Activated B cell treated with CpG ODN at 0.5 μM for 24 hours (primary cell): ENCODE measurements around the gene DUSP2. TPM values are rescaled to one million over a fixed set of nuclear protein-coding genes. Genes with fewer than 3 reads are reported as not detected.
"Not testable (repeated sequence)": the region's sequence is repeated elsewhere in the genome, so short reads cannot be mapped to it uniquely, and the experiment has no call there.

Experiments used
- ATAC-seq: fragments of 200-7000 bp; cut with Tn5 transposase; one replicate; pipeline ENCODE4 v1.10.0; 2021; ENCODE audit warnings: low read depth, mild to moderate bottlenecking, moderate library complexity
- CTCF ChIA-PET: fragments of 350-600 bp; sonication (Branson Sonifier 250); formaldehyde crosslinking; loops from one replicate; lab custom pipeline; 2021; ENCODE audit warnings: antibody characterized with exemption; lab: Charles Lee
- POLR2A ChIA-PET: fragments of 350-600 bp; sonication (Branson Sonifier 250); formaldehyde crosslinking; loops from one replicate; lab custom pipeline; 2021; ENCODE audit warnings: antibody characterized with exemption; lab: Charles Lee
- DNase-seq: peaks from one replicate; pipeline ENCODE4 v3.0.0; 2022
- H3K27ac Mint-ChIP-seq: one replicate; pipeline ENCODE4 v1.8.0; 2020; ENCODE audit warnings: mixed read lengths
- H3K27me3 Mint-ChIP-seq: one replicate; pipeline ENCODE4 v1.8.0; 2021; ENCODE audit warnings: mixed read lengths
- H3K36me3 Mint-ChIP-seq: one replicate; pipeline ENCODE4 v1.8.0; 2021; ENCODE audit warnings: low read depth, mixed read lengths
- H3K4me1 Mint-ChIP-seq: one replicate; pipeline ENCODE4 v1.8.0; 2021; ENCODE audit warnings: mixed read lengths
- H3K4me3 Mint-ChIP-seq: one replicate; pipeline ENCODE4 v1.8.0; 2020; ENCODE audit warnings: mild to moderate bottlenecking, mixed read lengths
- H3K9me3 Mint-ChIP-seq: one replicate; pipeline ENCODE4 v1.8.0; 2020; ENCODE audit warnings: mixed read lengths
- CTCF ChIP-seq: fragments of 200-600 bp; IDR thresholded peaks from one replicate; pipeline ENCODE4 v1.8.0; 2022; ENCODE audit warnings: antibody characterized with exemption, mild to moderate bottlenecking
- intact Hi-C: fragments of 100-400 bp; cut with micrococcal nuclease; formaldehyde crosslinking; loops from one replicate; pipeline ENCODE4 v1.15.1; 2024
- total RNA-seq: library from RNA; stranded (reverse); gene quantifications from 2 replicates; pipeline ENCODE4 v1.2.3, GENCODE V29; 2022

DUSP2 gene
- total RNA-seq, 1 donor from 2014 or later = 118 TPM

- ATAC-seq (no peak), DNase-seq (peak; percentile 40)
- CTCF ChIA-PET = interaction anchor here (0.9 to 11.0 kb wide), 6 partner anchors 14 to 150 kb away, joined by 3 to 511 read pairs (median 4); no protein-coding TSS in a partner anchor
- Mint-ChIP-seq H3K27ac (peak overlapping the region; percentile 91), H3K27me3 (no peaks in the 10 kb centered on the region), H3K4me1 (peaks cover 68% of the 10 kb centered on the region), H3K36me3 (peaks cover 29% of the 10 kb centered on the region), H3K9me3 (no peaks in the 10 kb centered on the region), H3K4me3 (peak overlapping the region; percentile 93)
- intact Hi-C loops = no loop called here
- TF ChIP-seq CTCF = no peak
- POLR2A ChIA-PET = interaction anchor here (0.5 to 14.1 kb wide), 5 partner anchors 16 to 119 kb away, joined by 4 to 534 read pairs (median 14); partner anchors contain the start of gene STARD7
These were observed 2.8 kb downstream of the DUSP2 start for GRCh38 chr2:96142217-96143113.

- intact Hi-C loops, DNase-seq, H3K27me3 Mint-ChIP-seq, H3K9me3 Mint-ChIP-seq, ATAC-seq: not testable (repeated sequence)
- CTCF ChIA-PET = interaction anchor here (1.9 to 11.0 kb wide), 3 partner anchors 22 to 149 kb away, joined by 4 to 511 read pairs (median 13); no protein-coding TSS in a partner anchor
- Mint-ChIP-seq H3K36me3 (peaks cover 29% of the 10 kb centered on the region), H3K27ac (peak overlapping the region; percentile 91), H3K4me3 (peak overlapping the region; percentile 93), H3K4me1 (peaks cover 59% of the 10 kb centered on the region)
- POLR2A ChIA-PET = interaction anchor here (2.6 to 14.1 kb wide), 3 partner anchors 17 to 67 kb away, joined by 13 to 534 read pairs (median 210); partner anchors contain the start of gene STARD7
These were observed 3.6 kb downstream of the DUSP2 start for GRCh38 chr2:96141624-96141967.

GRCh38 chr2:96140941-96141623, 4.2 kb downstream of the DUSP2 start:
- no peaks in the 10 kb centered on the region for H3K9me3 Mint-ChIP-seq
- no peak overlapping the region for H3K4me3 Mint-ChIP-seq
- ChIA-PET CTCF (interaction anchor here (1.2 to 11.0 kb wide), 4 partner anchors 22 to 148 kb away, joined by 3 to 511 read pairs (median 8); no protein-coding TSS in a partner anchor), POLR2A (interaction anchor here (10.1 to 14.1 kb wide), 2 partner anchors 17 to 28 kb away, joined by 210 to 534 read pairs; no protein-coding TSS in a partner anchor)
- no peak for TF ChIP-seq CTCF
- peaks cover 29% of the 10 kb centered on the region for H3K36me3 Mint-ChIP-seq
- DNase-seq (no peak), ATAC-seq (no peak)
- intact Hi-C loops = no loop called here
- H3K4me1 Mint-ChIP-seq = peaks cover 54% of the 10 kb centered on the region
- H3K27ac Mint-ChIP-seq = no peak overlapping the region
- H3K27me3 Mint-ChIP-seq = no peaks in the 10 kb centered on the region

GRCh38 chr2:96139181-96139758, 6.0 kb downstream of the DUSP2 start:
- Mint-ChIP-seq H3K4me1 (peaks cover 45% of the 10 kb centered on the region), H3K27ac (peak overlapping the region; percentile 35), H3K27me3 (no peaks in the 10 kb centered on the region), H3K9me3 (no peaks in the 10 kb centered on the region), H3K4me3 (peak overlapping the region; percentile 38), H3K36me3 (peaks cover 24% of the 10 kb centered on the region)
- CTCF ChIA-PET = interaction anchor here (0.7 to 11.0 kb wide), 25 partner anchors 8 to 370 kb away, joined by 3 to 511 read pairs (median 8); partner anchors contain the start of genes ADRA2B and NEURL3
- POLR2A ChIA-PET = interaction anchor here (0.7 to 14.1 kb wide), 12 partner anchors 9 to 146 kb away, joined by 3 to 534 read pairs (median 4); partner anchors contain the start of genes CIAO1, STARD7 and TMEM127
- ATAC-seq (no peak), DNase-seq (no peak)
- intact Hi-C loops = loop anchor here (2.0 kb wide), 1 partner anchor 22 kb away; the partner anchor contains the start of gene ADRA2B
- TF ChIP-seq CTCF = no peak
